Activated naive CD4-positive, alpha-beta T cell treated with anti-CD3 and anti-CD28 coated beads, Interleukin-2, amount 50 U/mL, for 72 hours (primary cell): ENCODE measurements around the gene SWAP70. TPM values are rescaled to one million over a fixed set of nuclear protein-coding genes. Genes with fewer than 3 reads are reported as not detected.
"Not testable (repeated sequence)": the region's sequence is repeated elsewhere in the genome, so short reads cannot be mapped to it uniquely, and the experiment has no call there.

Experiments used
- ATAC-seq, 2 donors: fragments of 150-1000 bp; cut with Tn5 transposase; 2 replicates each; pipeline ENCODE4 v1.10.0; 2021; ENCODE audit warnings: mild to moderate bottlenecking in 2 of 2, moderate library complexity in 2 of 2
- DNase-seq, 2 donors: peaks; one replicate each; pipeline ENCODE4 v3.0.0; 2021 to 2022; ENCODE audit warnings: low spot score in 2 of 2
- H3K27ac Mint-ChIP-seq, 2 donors: one replicate each; pipeline ENCODE4 v1.8.0; 2022; ENCODE audit warnings: mild to moderate bottlenecking in 2 of 2, mixed read lengths in 2 of 2
- H3K36me3 Mint-ChIP-seq, 2 donors: one replicate each; pipeline ENCODE4 v1.8.0; 2022; ENCODE audit warnings: mixed read lengths in 2 of 2
- H3K9me3 Mint-ChIP-seq, 2 donors: one replicate each; pipeline ENCODE4 v1.8.0; 2022; ENCODE audit warnings: mixed read lengths in 2 of 2
- total RNA-seq, 2 donors: library from RNA; stranded (reverse); gene quantifications; one replicate each; pipeline ENCODE4 v1.2.3, GENCODE V29; 2022

The SWAP70 gene
- total RNA-seq, 2 donors from 2014 or later, result 4.1 to 9.2 TPM

- ATAC-seq, result no peak
- no peak for DNase-seq
- Mint-ChIP-seq H3K9me3 (no peaks in the 10 kb centered on the region), H3K36me3 (no peaks in the 10 kb centered on the region), H3K27ac (no peak overlapping the region)
Measured at GRCh38 chr11:9675691-9676090, 11.8 kb downstream of the SWAP70 start.

GRCh38 chr11:9677951-9678350 is 14.1 kb downstream of the SWAP70 start:
- no peak overlapping the region for H3K27ac Mint-ChIP-seq
- DNase-seq, result no peak
- no peak for ATAC-seq
- H3K9me3 Mint-ChIP-seq, result no peaks in the 10 kb centered on the region
- no peaks in the 10 kb centered on the region for H3K36me3 Mint-ChIP-seq

- DNase-seq (no peak), ATAC-seq (no peak)
- H3K36me3 Mint-ChIP-seq, result no peaks in the 10 kb centered on the region
- H3K27ac Mint-ChIP-seq, result no peak overlapping the region
- H3K9me3 Mint-ChIP-seq, result no peaks in the 10 kb centered on the region
Measured at GRCh38 chr11:9678576-9678975, 14.7 kb downstream of the SWAP70 start.

- Mint-ChIP-seq H3K9me3 (no peaks in the 10 kb centered on the region), H3K36me3 (no peaks in the 10 kb centered on the region), H3K27ac (no peak overlapping the region)
- ATAC-seq (no peak), DNase-seq (no peak)
Measured at GRCh38 chr11:9680028-9680427, 16.2 kb downstream of the SWAP70 start.

- no peak for ATAC-seq
- Mint-ChIP-seq H3K9me3 (no peaks in the 10 kb centered on the region), H3K27ac (no peak overlapping the region), H3K36me3 (no peaks in the 10 kb centered on the region)
- DNase-seq, result no peak
Measured at GRCh38 chr11:9681583-9682372, 17.9 kb downstream of the SWAP70 start.

- Mint-ChIP-seq H3K27ac (no peak overlapping the region), H3K9me3 (no peaks in the 10 kb centered on the region), H3K36me3 (no peaks in the 10 kb centered on the region)
- DNase-seq, result no peak
- ATAC-seq, result no peak
Measured at GRCh38 chr11:9687711-9688477, 24.0 kb downstream of the SWAP70 start.

- peak; percentile 91 to 95 for ATAC-seq
- Mint-ChIP-seq H3K27ac (no peak overlapping the region), H3K9me3 (no peaks in the 10 kb centered on the region), H3K36me3 (no peaks in the 10 kb centered on the region)
- DNase-seq, result no peak
Measured at GRCh38 chr11:9688716-9689511, 25.0 kb downstream of the SWAP70 start.

GRCh38 chr11:9689721-9690120 is 25.8 kb downstream of the SWAP70 start:
- Mint-ChIP-seq H3K9me3 (no peaks in the 10 kb centered on the region), H3K27ac (no peak overlapping the region), H3K36me3 (peaks cover 0 to 5% of the 10 kb centered on the region in 2 donors)
- ATAC-seq (no peak), DNase-seq (no peak)

- no peak overlapping the region for H3K27ac Mint-ChIP-seq
- peaks cover 0 to 18% of the 10 kb centered on the region in 2 donors for H3K36me3 Mint-ChIP-seq
- H3K9me3 Mint-ChIP-seq, result no peaks in the 10 kb centered on the region
- DNase-seq, result no peak
- peak in 1 of 2 donors; percentile 53 for ATAC-seq
Measured at GRCh38 chr11:9691865-9692264, 28.0 kb downstream of the SWAP70 start.

- DNase-seq (no peak), ATAC-seq (no peak)
- Mint-ChIP-seq H3K36me3 (peaks cover 0 to 18% of the 10 kb centered on the region in 2 donors), H3K9me3 (no peaks in the 10 kb centered on the region), H3K27ac (no peak overlapping the region)
Measured at GRCh38 chr11:9692691-9693090, 28.8 kb downstream of the SWAP70 start.

GRCh38 chr11:9693801-9694553 is 30.1 kb downstream of the SWAP70 start:
- no peak for ATAC-seq

GRCh38 chr11:9695228-9695627 is 31.4 kb downstream of the SWAP70 start:
- not testable (repeated sequence) for DNase-seq, ATAC-seq, H3K9me3 Mint-ChIP-seq, H3K27ac Mint-ChIP-seq
- peaks cover 0 to 18% of the 10 kb centered on the region in 2 donors for H3K36me3 Mint-ChIP-seq

More at GRCh38 chr11:9693801-9694553, 30.1 kb downstream of the SWAP70 start:
- no peaks in the 10 kb centered on the region for H3K9me3 Mint-ChIP-seq
- H3K36me3 Mint-ChIP-seq, result peaks cover 0 to 18% of the 10 kb centered on the region in 2 donors
- DNase-seq, result no peak
- no peak overlapping the region for H3K27ac Mint-ChIP-seq

- ATAC-seq (no peak), DNase-seq (no peak)
- Mint-ChIP-seq H3K27ac (no peak overlapping the region), H3K9me3 (no peaks in the 10 kb centered on the region), H3K36me3 (peaks cover 0 to 18% of the 10 kb centered on the region in 2 donors)
Measured at GRCh38 chr11:9697766-9698165, 33.9 kb downstream of the SWAP70 start.

GRCh38 chr11:9700105-9700801 is 36.4 kb downstream of the SWAP70 start:
- no peak for ATAC-seq
- DNase-seq, result no peak
- Mint-ChIP-seq H3K27ac (no peak overlapping the region), H3K36me3 (peaks cover 0 to 8% of the 10 kb centered on the region in 2 donors), H3K9me3 (peaks cover 0 to 3% of the 10 kb centered on the region in 2 donors)

GRCh38 chr11:9701799-9702198 is 37.9 kb downstream of the SWAP70 start:
- no peak for ATAC-seq
- Mint-ChIP-seq H3K27ac (peak overlapping the region in 1 of 2 donors; percentile 31), H3K36me3 (no peaks in the 10 kb centered on the region), H3K9me3 (peaks cover 0 to 3% of the 10 kb centered on the region in 2 donors)
- no peak for DNase-seq

- ATAC-seq (no peak), DNase-seq (no peak)
- H3K9me3 Mint-ChIP-seq, result peaks cover 0 to 3% of the 10 kb centered on the region in 2 donors
- H3K27ac Mint-ChIP-seq, result peak overlapping the region in 1 of 2 donors; percentile 63
- no peaks in the 10 kb centered on the region for H3K36me3 Mint-ChIP-seq
Measured at GRCh38 chr11:9703280-9703679, 39.4 kb downstream of the SWAP70 start.
